ENCODE measurements around the gene GRAMD2B. TPM values are rescaled to one million over a fixed set of nuclear protein-coding genes. Genes with fewer than 3 reads are reported as not detected.
A peak's percentile ranks its signal among the peaks of the same experiment; 100 is the strongest.
"Not testable (repeated sequence)": the region's sequence is repeated elsewhere in the genome, so short reads cannot be mapped to it uniquely, and the experiment has no call there.

GRAMD2B gene
- total RNA-seq, 1 experiment from 2014 or later = 4.8 TPM

GRCh38 chr5:126450346-126450745, 27.1 kb downstream of the GRAMD2B start:
- DNase-seq (ENCODE audit: low spot score) = peak; percentile 61

- DNase-seq (ENCODE audit: low spot score) = no peak
Observed at GRCh38 chr5:126450907-126451306, 27.7 kb downstream of the GRAMD2B start.

- DNase-seq (ENCODE audit: low spot score) = no peak
Observed at GRCh38 chr5:126452477-126452876, 29.3 kb downstream of the GRAMD2B start.

GRCh38 chr5:126454081-126454480, 30.9 kb downstream of the GRAMD2B start:
- DNase-seq (ENCODE audit: low spot score) = no peak

GRCh38 chr5:126454535-126454934, 31.3 kb downstream of the GRAMD2B start:
- no peak for DNase-seq (ENCODE audit: low spot score)

- DNase-seq (ENCODE audit: low spot score) = no peak
Observed at GRCh38 chr5:126455264-126455663, 32.1 kb downstream of the GRAMD2B start.

GRCh38 chr5:126455728-126456127, 32.5 kb downstream of the GRAMD2B start:
- DNase-seq (ENCODE audit: low spot score) = no peak

GRCh38 chr5:126456217-126456820, 33.1 kb downstream of the GRAMD2B start:
- DNase-seq (ENCODE audit: low spot score) = no peak

- no peak for DNase-seq (ENCODE audit: low spot score)
Observed at GRCh38 chr5:126460459-126460858, 37.2 kb downstream of the GRAMD2B start.

GRCh38 chr5:126460977-126461376, 37.8 kb downstream of the GRAMD2B start:
- no peak for DNase-seq (ENCODE audit: low spot score)

GRCh38 chr5:126461838-126462237, 38.6 kb downstream of the GRAMD2B start:
- no peak for DNase-seq (ENCODE audit: low spot score)

GRCh38 chr5:126462239-126463014, 39.2 kb downstream of the GRAMD2B start:
- DNase-seq (ENCODE audit: low spot score) = no peak

- DNase-seq (ENCODE audit: low spot score) = no peak
Observed at GRCh38 chr5:126464016-126464415, 40.8 kb downstream of the GRAMD2B start.

GRCh38 chr5:126464959-126465358, 41.8 kb downstream of the GRAMD2B start:
- no peak for DNase-seq (ENCODE audit: low spot score)

GRCh38 chr5:126468091-126468490, 44.9 kb downstream of the GRAMD2B start:
- DNase-seq (ENCODE audit: low spot score) = no peak

- DNase-seq (ENCODE audit: low spot score) = no peak
Observed at GRCh38 chr5:126469536-126470316, 46.5 kb downstream of the GRAMD2B start.

- DNase-seq (ENCODE audit: low spot score) = not testable (repeated sequence)
Observed at GRCh38 chr5:126470529-126470928, 47.3 kb downstream of the GRAMD2B start.

- no peak for DNase-seq (ENCODE audit: low spot score)
Observed at GRCh38 chr5:126471247-126471646, 48.0 kb downstream of the GRAMD2B start.

- no peak for DNase-seq (ENCODE audit: low spot score)
Observed at GRCh38 chr5:126471875-126472537, 48.8 kb downstream of the GRAMD2B start.

- no peak for DNase-seq (ENCODE audit: low spot score)
Observed at GRCh38 chr5:126472538-126472889, 49.3 kb downstream of the GRAMD2B start.

- DNase-seq (ENCODE audit: low spot score) = peak; percentile 26
Observed at GRCh38 chr5:126477294-126478117, 54.3 kb downstream of the GRAMD2B start.
